GM12891 (cell line): ENCODE measurements around the gene NMT1.
A peak's percentile ranks its signal among the peaks of the same experiment; 100 is the strongest.

Source experiments
- DNase-seq: peaks from one replicate; pipeline ENCODE4 v3.0.0; 2011; ENCODE audit warnings: low spot score; ENCODE audit not compliant: insufficient read length
- FAIRE-seq: peaks from 2 replicates; lab custom pipeline; 2011; peaks lifted over from hg19 to GRCh38; lab: Jason Lieb, UNC
- PAX5 ChIP-seq: IDR thresholded peaks from 2 replicates; pipeline ENCODE4 v1.6.1; 2011; ENCODE audit warnings: low read length, moderate library complexity, mild to moderate bottlenecking; ENCODE audit not compliant: insufficient read depth, severe bottlenecking
- POLR2A ChIP-seq: IDR thresholded peaks from 2 replicates; pipeline ENCODE4 v1.6.1; 2011; ENCODE audit warnings: low read depth, low read length, control low read depth
- POLR2AphosphoS5 ChIP-seq: IDR thresholded peaks from 2 replicates; pipeline ENCODE4 v1.6.1; 2011; ENCODE audit warnings: low read depth, low read length, control low read depth
- POU2F2 ChIP-seq: IDR thresholded peaks from 2 replicates; pipeline ENCODE4 v1.6.1; 2011; ENCODE audit warnings: low read depth, mild to moderate bottlenecking, control low read depth, low read length, moderate library complexity
- SPI1 ChIP-seq: IDR thresholded peaks from 2 replicates; pipeline ENCODE4 v1.6.1; 2011; ENCODE audit warnings: low read depth, low read length, control low read depth
- TAF1 ChIP-seq: IDR thresholded peaks from 2 replicates; pipeline ENCODE4 v1.6.1; 2011; ENCODE audit warnings: low read depth, low read length, control low read depth

Gene NMT1

GRCh38 chr17:45096141-45096540, 35.0 kb downstream of the NMT1 start:
- DNase-seq (no peak), FAIRE-seq (no peak)
- TF ChIP-seq POLR2A, result no peak
- no peak for TF ChIP-seq SPI1

GRCh38 chr17:45096926-45097325, 35.8 kb downstream of the NMT1 start:
- FAIRE-seq, result no peak
- DNase-seq, result no peak
- TF ChIP-seq POLR2AphosphoS5 (no peak), SPI1 (no peak), TAF1 (no peak), POLR2A (no peak), POU2F2 (no peak), PAX5 (no peak)

DNA sequence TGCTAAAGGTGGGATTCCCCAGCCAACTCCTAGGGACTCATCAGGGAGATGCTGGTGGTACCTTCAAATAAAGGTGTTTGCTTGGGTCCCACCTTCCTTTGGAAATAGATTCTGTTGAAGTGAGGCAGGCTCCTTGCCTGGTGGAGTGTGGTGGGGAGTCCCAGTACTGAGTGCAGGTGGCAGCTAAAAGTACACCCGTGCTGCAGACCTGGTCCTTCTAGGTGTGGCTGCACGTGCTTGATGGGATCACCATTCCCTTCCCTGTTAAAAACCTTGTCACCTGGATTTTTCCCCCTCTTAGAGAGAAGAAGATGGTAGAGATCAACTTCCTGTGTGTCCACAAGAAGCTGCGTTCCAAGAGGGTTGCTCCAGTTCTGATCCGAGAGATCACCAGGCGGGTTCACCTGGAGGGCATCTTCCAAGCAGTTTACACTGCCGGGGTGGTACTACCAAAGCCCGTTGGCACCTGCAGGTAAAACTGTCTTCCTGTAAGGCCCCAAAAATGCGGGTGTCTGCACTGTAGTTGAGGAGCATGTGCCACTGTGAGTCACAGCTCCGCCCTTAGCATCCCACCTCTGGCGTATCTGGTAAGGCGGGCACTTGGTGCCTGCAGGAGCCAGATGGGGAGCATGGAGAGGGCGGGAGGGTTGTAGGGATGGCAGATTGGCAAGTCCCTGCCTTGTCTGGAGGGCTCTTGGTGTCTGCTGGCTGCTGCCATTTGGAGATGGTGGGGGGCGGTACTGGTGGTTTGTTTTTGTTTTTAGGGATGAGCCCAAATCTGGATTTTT, 37.2 kb downstream of the NMT1 start:
- no peak for FAIRE-seq
- TF ChIP-seq POU2F2 (no peak), POLR2A (no peak), PAX5 (no peak), TAF1 (no peak), SPI1 (no peak), POLR2AphosphoS5 (no peak)

DNA sequence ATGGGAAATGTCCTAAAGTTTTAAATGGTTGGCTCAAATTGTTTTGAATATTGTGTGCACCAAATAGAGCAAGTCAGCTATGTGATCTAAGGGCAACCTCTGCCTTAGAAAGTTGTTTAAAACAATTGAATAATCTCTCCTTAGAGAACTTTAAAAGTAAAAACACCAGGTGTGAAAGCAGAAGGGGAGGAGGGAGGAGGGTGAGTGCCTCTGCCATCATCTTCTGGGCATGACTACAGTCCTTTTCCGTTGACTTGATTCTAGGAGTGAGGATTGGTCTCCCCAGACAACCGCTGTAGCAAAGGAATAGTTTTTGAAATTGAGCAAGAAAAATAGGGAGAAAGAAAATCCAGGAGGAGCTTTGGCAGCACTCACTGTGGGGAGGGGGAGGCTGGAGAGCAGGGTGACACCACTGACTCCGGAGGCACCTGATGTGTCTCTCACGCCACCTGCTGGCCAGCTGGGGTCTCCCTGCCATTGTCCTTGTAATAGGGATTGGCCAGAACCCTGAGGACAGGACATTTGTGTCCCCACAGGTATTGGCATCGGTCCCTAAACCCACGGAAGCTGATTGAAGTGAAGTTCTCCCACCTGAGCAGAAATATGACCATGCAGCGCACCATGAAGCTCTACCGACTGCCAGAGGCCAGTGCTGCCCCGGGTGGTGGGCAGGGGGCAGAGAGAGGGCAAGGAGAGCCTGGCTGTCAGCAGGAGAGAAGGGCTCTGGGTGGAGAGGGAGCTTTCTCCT, 37.9 kb downstream of the NMT1 start:
- TF ChIP-seq POLR2AphosphoS5 (no peak), SPI1 (no peak), POLR2A (no peak), POU2F2 (no peak), PAX5 (no peak), TAF1 (no peak)
- FAIRE-seq, result peak; percentile 69
- DNase-seq, result peak; percentile 87

More for the DNA sequence above, 37.2 kb downstream of the NMT1 start:
- no peak for DNase-seq

DNA sequence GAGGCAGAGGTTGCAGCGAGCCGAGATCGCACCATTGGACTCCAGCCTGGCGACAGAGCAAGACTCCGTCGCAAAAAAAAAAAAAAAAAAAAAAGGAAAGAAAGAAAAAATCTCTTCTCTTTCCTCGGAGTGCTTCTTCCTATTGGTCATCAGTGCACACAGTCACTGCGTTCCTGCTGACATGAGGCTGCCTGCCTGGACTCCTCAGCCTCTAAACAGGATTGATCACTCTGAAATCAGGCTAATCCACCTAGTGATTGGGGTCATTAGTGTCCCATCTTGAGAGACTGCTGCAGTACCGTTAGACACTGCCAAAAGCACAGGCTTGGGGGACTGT, 40.4 kb downstream of the NMT1 start:
- FAIRE-seq (no peak), DNase-seq (no peak)
- TF ChIP-seq POU2F2, result no peak
- TF ChIP-seq TAF1, result no peak
- TF ChIP-seq PAX5, result no peak
- TF ChIP-seq POLR2A, result no peak
- no peak for TF ChIP-seq SPI1
- TF ChIP-seq POLR2AphosphoS5, result no peak

DNA sequence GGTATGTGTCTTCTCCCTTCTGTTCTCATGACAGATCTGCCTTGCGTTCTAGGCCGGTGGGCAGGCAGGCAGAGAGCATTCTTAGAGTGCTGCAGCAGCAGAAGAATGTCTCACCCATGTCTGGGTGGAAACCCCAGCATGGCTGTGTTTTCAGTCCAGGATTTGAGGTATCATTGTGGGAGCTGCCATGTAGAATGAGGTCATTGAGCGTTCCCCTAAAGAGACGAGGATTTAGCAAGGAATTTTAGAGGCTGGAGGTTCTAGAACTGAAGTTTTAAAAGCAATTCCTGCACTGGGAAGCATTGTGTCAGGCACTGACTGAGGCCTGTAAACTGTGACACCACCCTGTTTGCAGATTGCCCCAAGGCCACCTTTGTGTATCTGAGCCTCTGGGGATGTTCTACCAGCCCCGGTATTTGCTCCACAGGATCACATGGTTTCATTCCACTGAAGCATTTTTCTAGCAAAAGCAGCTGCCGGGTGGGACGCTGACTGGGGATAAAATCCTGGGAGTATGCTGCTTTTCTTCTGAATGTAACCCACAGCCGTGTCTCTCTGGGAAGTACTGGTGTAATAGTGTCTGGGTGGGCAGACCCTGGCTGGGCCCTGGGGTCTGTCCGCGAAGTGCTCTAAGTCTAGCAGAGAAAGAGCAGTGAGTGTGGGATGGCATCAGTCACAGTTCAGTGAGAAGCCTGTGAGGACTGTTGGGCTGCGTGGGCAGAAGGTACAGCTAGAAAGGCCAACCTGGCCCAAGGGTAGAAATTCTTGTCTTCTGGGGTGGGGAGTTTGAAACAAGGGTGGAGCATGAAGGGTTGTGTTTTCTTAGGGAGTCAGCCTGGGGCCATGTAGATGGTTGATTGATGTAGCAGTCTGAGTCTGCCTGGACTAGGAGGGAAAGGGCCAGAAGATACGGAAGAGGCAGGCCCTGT, 41.0 kb downstream of the NMT1 start:
- DNase-seq (no peak), FAIRE-seq (no peak)
- TF ChIP-seq PAX5, result no peak

DNA sequence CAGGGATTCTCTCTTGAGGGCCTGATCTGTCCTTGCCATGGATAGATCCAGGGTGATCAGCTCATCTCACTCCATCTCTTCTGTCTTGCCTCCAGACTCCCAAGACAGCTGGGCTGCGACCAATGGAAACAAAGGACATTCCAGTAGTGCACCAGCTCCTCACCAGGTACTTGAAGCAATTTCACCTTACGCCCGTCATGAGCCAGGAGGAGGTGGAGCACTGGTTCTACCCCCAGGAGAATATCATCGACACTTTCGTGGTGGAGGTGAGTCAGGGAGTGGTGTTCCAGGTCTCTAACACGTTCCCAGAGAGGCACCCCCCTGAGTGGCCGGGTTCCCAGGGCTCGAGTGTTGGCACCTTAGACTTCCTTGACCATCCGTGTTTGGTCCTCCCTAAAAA, 41.7 kb downstream of the NMT1 start:
- no peak for FAIRE-seq
- TF ChIP-seq POLR2AphosphoS5 (no peak), SPI1 (no peak), POU2F2 (no peak), TAF1 (no peak), PAX5 (no peak), POLR2A (no peak)
- DNase-seq, result no peak

- FAIRE-seq (no peak), DNase-seq (no peak)
- TF ChIP-seq TAF1 (no peak), POU2F2 (no peak), PAX5 (no peak), POLR2AphosphoS5 (no peak), SPI1 (no peak), POLR2A (no peak)
Observed at GRCh38 chr17:45103269-45103795, 42.2 kb downstream of the NMT1 start.

- FAIRE-seq (no peak), DNase-seq (no peak)
- TF ChIP-seq PAX5 (no peak), POLR2A (no peak), POLR2AphosphoS5 (no peak), SPI1 (no peak), TAF1 (no peak), POU2F2 (no peak)
Observed at GRCh38 chr17:45104029-45104428, 42.9 kb downstream of the NMT1 start.
